IPS-18a (cell line): ENCODE data around the gene LTBR.
A peak's percentile ranks its signal among the peaks of the same experiment; 100 is the strongest.
"Not testable (repeated sequence)": the region's sequence is repeated elsewhere in the genome, so short reads cannot be mapped to it uniquely, and the experiment has no call there.

Experiments
- H3K27ac ChIP-seq: one replicate; pipeline ENCODE4 v1.5.1; 2013; ENCODE audit warnings: low read length
- H3K27me3 ChIP-seq: one replicate; pipeline ENCODE4 v1.6.1; 2013; ENCODE audit warnings: mild to moderate bottlenecking, low read length; ENCODE audit not compliant: control insufficient read depth, insufficient read depth
- H3K36me3 ChIP-seq: one replicate; pipeline ENCODE4 v1.6.1; 2013; ENCODE audit warnings: low read depth, low read length; ENCODE audit not compliant: control insufficient read depth
- H3K4me1 ChIP-seq: one replicate; pipeline ENCODE4 v1.6.1; 2013; ENCODE audit warnings: low read depth, low read length; ENCODE audit not compliant: control insufficient read depth
- H3K4me3 ChIP-seq: one replicate; pipeline ENCODE4 v1.5.1; 2013; ENCODE audit warnings: low read length
- H3K9ac ChIP-seq: one replicate; pipeline ENCODE4 v1.6.1; 2013; ENCODE audit warnings: mild to moderate bottlenecking, low read length, moderate library complexity
- H3K9me3 ChIP-seq: one replicate; pipeline ENCODE4 v1.6.1; 2013; ENCODE audit warnings: low read depth, low read length; ENCODE audit not compliant: control insufficient read depth

LTBR gene

GRCh38 chr12:6383572-6384498 lies at the start of gene LTBR:
Gene LTBR, plus strand, starts transcription at chr12:6384162. Its CDS starts 197 bp downstream, at chr12:6384359.
- Histone ChIP-seq H3K9ac (no peak within 1 kb of the TSS), H3K36me3 (no peaks in the 10 kb centered on the region), H3K27ac (no peak within 1 kb of the TSS), H3K4me3 (no peak within 1 kb of the TSS), H3K9me3 (no peaks in the 10 kb centered on the region), H3K4me1 (peaks cover 18% of the 10 kb centered on the region), H3K27me3 (peaks cover 22% of the 10 kb centered on the region)

- Histone ChIP-seq H3K4me3 (no peak overlapping the region), H3K27ac (no peak overlapping the region), H3K4me1 (peaks cover 39% of the 10 kb centered on the region), H3K9ac (no peak overlapping the region), H3K36me3 (peaks cover 41% of the 10 kb centered on the region), H3K27me3 (no peaks in the 10 kb centered on the region), H3K9me3 (no peaks in the 10 kb centered on the region)
These were observed 49.6 kb upstream of the LTBR start for GRCh38 chr12:6334359-6334758.

- peak overlapping the region; percentile 78 for H3K9ac ChIP-seq
- no peaks in the 10 kb centered on the region for H3K9me3 ChIP-seq
- no peak overlapping the region for H3K27ac ChIP-seq
- H3K4me3 ChIP-seq = no peak overlapping the region
- H3K4me1 ChIP-seq = peaks cover 46% of the 10 kb centered on the region
- no peaks in the 10 kb centered on the region for H3K27me3 ChIP-seq
- peaks cover 38% of the 10 kb centered on the region for H3K36me3 ChIP-seq
These were observed 49.0 kb upstream of the LTBR start for GRCh38 chr12:6334940-6335450.

GRCh38 chr12:6335451-6336078 lies 48.4 kb upstream of the LTBR start:
- Histone ChIP-seq H3K4me3 (peak overlapping the region; percentile 55), H3K9ac (peak overlapping the region; percentile 78), H3K36me3 (peaks cover 33% of the 10 kb centered on the region), H3K27me3 (no peaks in the 10 kb centered on the region), H3K27ac (peak overlapping the region; percentile 96), H3K9me3 (no peaks in the 10 kb centered on the region), H3K4me1 (peaks cover 50% of the 10 kb centered on the region)

GRCh38 chr12:6336079-6336888 lies 47.7 kb upstream of the LTBR start:
- Histone ChIP-seq H3K4me1 (peaks cover 50% of the 10 kb centered on the region), H3K27ac (peak overlapping the region; percentile 96), H3K9ac (peak overlapping the region; percentile 78), H3K9me3 (no peaks in the 10 kb centered on the region), H3K4me3 (peak overlapping the region; percentile 55), H3K27me3 (no peaks in the 10 kb centered on the region), H3K36me3 (peaks cover 26% of the 10 kb centered on the region)

- Histone ChIP-seq H3K4me3 (peak overlapping the region; percentile 55), H3K4me1 (peaks cover 52% of the 10 kb centered on the region), H3K36me3 (peaks cover 20% of the 10 kb centered on the region), H3K27ac (peak overlapping the region; percentile 76), H3K27me3 (no peaks in the 10 kb centered on the region), H3K9ac (peak overlapping the region; percentile 78), H3K9me3 (no peaks in the 10 kb centered on the region)
These were observed 46.8 kb upstream of the LTBR start for GRCh38 chr12:6336889-6337853.

- Histone ChIP-seq H3K36me3 (peaks cover 11% of the 10 kb centered on the region), H3K4me3 (peak overlapping the region; percentile 55), H3K9me3 (no peaks in the 10 kb centered on the region), H3K4me1 (peaks cover 60% of the 10 kb centered on the region), H3K27me3 (no peaks in the 10 kb centered on the region), H3K27ac (no peak overlapping the region), H3K9ac (no peak overlapping the region)
These were observed 46.0 kb upstream of the LTBR start for GRCh38 chr12:6337958-6338433.

GRCh38 chr12:6338536-6338935 lies 45.4 kb upstream of the LTBR start:
- H3K4me1 ChIP-seq = peaks cover 66% of the 10 kb centered on the region
- H3K27ac ChIP-seq, H3K9me3 ChIP-seq, H3K9ac ChIP-seq, H3K36me3 ChIP-seq, H3K27me3 ChIP-seq, H3K4me3 ChIP-seq: not testable (repeated sequence)

- no peak overlapping the region for H3K27ac ChIP-seq
These were observed 45.0 kb upstream of the LTBR start for GRCh38 chr12:6338955-6339354.

GRCh38 chr12:6340032-6340638 lies 43.8 kb upstream of the LTBR start:
- peaks cover 66% of the 10 kb centered on the region for H3K4me1 ChIP-seq
- no peaks in the 10 kb centered on the region for H3K27me3 ChIP-seq
- no peak overlapping the region for H3K27ac ChIP-seq
- peak overlapping the region; percentile 78 for H3K9ac ChIP-seq
- H3K9me3 ChIP-seq = no peaks in the 10 kb centered on the region
- H3K36me3 ChIP-seq = no peaks in the 10 kb centered on the region
- peak overlapping the region; percentile 88 for H3K4me3 ChIP-seq

More at GRCh38 chr12:6338955-6339354, 45.0 kb upstream of the LTBR start:
- H3K36me3 ChIP-seq = peaks cover 3% of the 10 kb centered on the region
- no peak overlapping the region for H3K4me3 ChIP-seq
- H3K9me3 ChIP-seq = no peaks in the 10 kb centered on the region
- no peak overlapping the region for H3K9ac ChIP-seq
- H3K27me3 ChIP-seq = no peaks in the 10 kb centered on the region
- peaks cover 70% of the 10 kb centered on the region for H3K4me1 ChIP-seq
